Aorta (tissue), 5 donors: ENCODE data around the gene TMPRSS3. TPM values are rescaled to one million over a fixed set of nuclear protein-coding genes. Genes with fewer than 3 reads are reported as not detected.

ENCODE experiments used
- ATAC-seq: fragments of 200-7000 bp; cut with Tn5 transposase; one replicate; pipeline ENCODE4 v1.9.1; 2022; ENCODE audit warnings: moderate library complexity; ENCODE audit not compliant: low FRiP score
- DNase-seq, 2 donors: peaks; one replicate each; pipeline ENCODE4 v3.0.0-alpha.2; 2020
- H3K27ac ChIP-seq, 2 donors: one replicate each; pipeline ENCODE4 v1.5.1; 2013; ENCODE audit warnings: low read length in 2 of 2, mild to moderate bottlenecking in 2 of 2, moderate library complexity in 2 of 2, control low read depth in 1 of 2, inconsistent platforms in 1 of 2, low read depth in 1 of 2
- H3K27me3 ChIP-seq, 2 donors: one replicate each; pipeline ENCODE4 v1.6.1; 2013; ENCODE audit warnings: control low read depth in 1 of 2, low read length in 1 of 2, mild to moderate bottlenecking in 1 of 2, moderate library complexity in 1 of 2; ENCODE audit not compliant: insufficient read depth in 2 of 2, control insufficient read depth in 1 of 2
- H3K36me3 ChIP-seq, 2 donors: one replicate each; pipeline ENCODE4 v1.6.1; 2013; ENCODE audit warnings: control low read depth in 1 of 2, low read length in 1 of 2, mild to moderate bottlenecking in 1 of 2; ENCODE audit not compliant: insufficient read depth in 2 of 2, control insufficient read depth in 1 of 2
- H3K4me1 ChIP-seq, 2 donors: one replicate each; pipeline ENCODE4 v1.6.1; 2013; ENCODE audit warnings: low read length in 2 of 2, control low read depth in 1 of 2, mild to moderate bottlenecking in 1 of 2, moderate library complexity in 1 of 2; ENCODE audit not compliant: insufficient read depth in 2 of 2, control insufficient read depth in 1 of 2
- H3K4me3 ChIP-seq, 2 donors: one replicate each; pipeline ENCODE4 v1.5.1; 2013; ENCODE audit warnings: low read length in 2 of 2, control low read depth in 1 of 2, mild to moderate bottlenecking in 1 of 2
- H3K9me3 ChIP-seq: one replicate; pipeline ENCODE4 v1.6.1; 2013; ENCODE audit warnings: mild to moderate bottlenecking, low read length; ENCODE audit not compliant: control insufficient read depth
- WGBS, 2 donors: extraction: QIAGEN DNeasy Blood & Tissue Kit; methylation state at CpG; one replicate each; pipeline ENCODE4 v1.1.7; 2013; 5-methylcytosine and 5-hydroxymethylcytosine counted together
- intact Hi-C, 2 donors: fragments of 100-400 bp; cut with DNase I; formaldehyde crosslinking; loops; one replicate each; pipeline versions ENCODE4 v1.14.2 to v1.15.0; 2022
- polyA plus RNA-seq, 2 donors: library from polyadenylated mRNA; stranded (reverse); fragments of 200-250 nt; gene quantifications; one replicate each; pipeline ENCODE4 v1.2.3, GENCODE V29; 2013
- total RNA-seq, 2 donors: library from RNA; stranded (reverse); fragmentation: NEBNext Ultra II Directional; extraction: Animal tissue kit (Norgen Biotek cat#: 25700); gene quantifications; one replicate each; pipeline ENCODE4 v1.2.1, GENCODE V29; 2021
- donor health status: healthy with polysubstance abuse.
- donor health status: Bipolar disorder and iron deficiency.
- donor health status: DM: no; HTN: no; CAD: no.
- donor health status: DM: no; HTN: no; CAD: no.
- donor health status: DM: yes; HTN: yes; CAD: no.

TMPRSS3 gene
- total and polyA plus RNA-seq, 4 donors = 0.15 TPM; not detected in 2

DNA sequence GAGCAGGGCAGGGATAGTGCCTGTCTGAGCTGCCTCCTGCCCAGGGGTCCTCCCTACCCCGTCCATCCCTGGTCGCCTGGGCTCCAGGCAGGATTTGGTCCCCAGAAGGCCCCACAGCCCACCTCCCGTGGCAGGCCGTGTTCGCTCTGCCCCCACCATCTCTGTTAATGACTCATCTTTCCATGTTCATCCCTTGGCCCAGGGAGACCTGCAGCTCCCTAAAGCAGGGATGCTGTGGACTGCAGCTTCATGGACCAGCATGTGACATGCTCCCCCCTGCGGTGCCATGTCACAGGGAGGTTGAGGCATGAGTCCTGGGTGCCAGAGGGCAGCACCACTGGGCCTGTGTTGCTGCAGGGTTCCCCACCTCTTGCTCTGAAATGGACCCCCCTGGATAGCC, 34.7 kb upstream of the TMPRSS3 start:
- WGBS, 2 donors = 81 to 85% methylated on average over 6 of the region's 6 CpGs
- Histone ChIP-seq H3K27me3 (no peaks in the 10 kb centered on the region), H3K27ac (no peak overlapping the region), H3K9me3 (peaks cover 9% of the 10 kb centered on the region), H3K4me3 (no peak overlapping the region), H3K4me1 (no peaks in the 10 kb centered on the region), H3K36me3 (no peaks in the 10 kb centered on the region)
- intact Hi-C loops = no loop called here
- no peak for DNase-seq
- no peak for ATAC-seq

DNA sequence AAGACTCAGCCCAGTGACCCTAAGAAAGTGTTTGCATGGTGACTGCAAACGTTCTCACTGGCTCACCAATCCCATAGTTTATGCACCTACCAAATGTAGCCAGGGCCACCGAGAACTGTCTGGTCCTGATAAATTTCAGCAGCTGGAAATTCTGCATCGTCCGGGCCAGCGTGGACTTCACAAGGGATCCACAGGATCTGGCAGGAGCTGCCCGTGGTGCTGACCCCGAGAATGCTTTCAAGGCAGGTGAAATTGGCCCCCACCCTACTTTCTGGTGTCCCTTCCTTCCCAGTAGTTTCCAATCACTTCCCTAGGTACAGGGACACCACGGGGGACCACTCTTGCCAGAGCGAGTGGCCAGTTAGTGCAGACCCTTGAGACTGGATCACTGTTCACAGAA, 34.0 kb upstream of the TMPRSS3 start:
- no peaks in the 10 kb centered on the region for H3K27me3 ChIP-seq
- WGBS, 2 donors = 23 to 28% methylated on average over 9 of the region's 9 CpGs
- ATAC-seq (no peak), DNase-seq (no peak)
- no peaks in the 10 kb centered on the region for H3K4me1 ChIP-seq
- no peaks in the 10 kb centered on the region for H3K36me3 ChIP-seq
- no peak overlapping the region for H3K27ac ChIP-seq
- H3K9me3 ChIP-seq = peaks cover 9% of the 10 kb centered on the region
- intact Hi-C loops = no loop called here
- no peak overlapping the region for H3K4me3 ChIP-seq

DNA sequence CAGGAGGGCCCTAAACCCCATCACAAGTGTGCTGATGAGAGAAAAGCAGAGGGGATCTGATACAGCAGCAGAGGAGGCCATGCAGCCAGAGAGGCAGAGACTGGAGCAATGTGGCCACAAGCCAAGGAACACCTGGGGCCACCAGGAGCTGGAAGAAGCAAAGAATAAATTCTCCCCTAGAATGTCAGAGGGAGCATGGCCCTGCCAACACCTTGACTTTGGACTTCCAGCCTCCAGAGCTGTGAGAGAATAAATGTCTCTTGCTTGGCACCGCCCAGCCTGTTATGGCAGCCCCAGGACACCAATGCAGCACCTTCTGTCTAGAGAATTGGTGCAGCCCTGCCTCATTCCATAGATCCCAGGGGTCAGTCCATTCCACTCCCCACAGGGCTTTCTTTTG, 33.2 kb upstream of the TMPRSS3 start:
- intact Hi-C loops = no loop called here
- no peak for ATAC-seq
- DNase-seq = no peak
- Histone ChIP-seq H3K4me1 (no peaks in the 10 kb centered on the region), H3K27ac (no peak overlapping the region), H3K27me3 (no peaks in the 10 kb centered on the region), H3K4me3 (no peak overlapping the region), H3K36me3 (no peaks in the 10 kb centered on the region), H3K9me3 (peaks cover 9% of the 10 kb centered on the region)
- WGBS, 2 donors = 96 to 100% methylated on average over 1 of the region's 1 CpG

DNA sequence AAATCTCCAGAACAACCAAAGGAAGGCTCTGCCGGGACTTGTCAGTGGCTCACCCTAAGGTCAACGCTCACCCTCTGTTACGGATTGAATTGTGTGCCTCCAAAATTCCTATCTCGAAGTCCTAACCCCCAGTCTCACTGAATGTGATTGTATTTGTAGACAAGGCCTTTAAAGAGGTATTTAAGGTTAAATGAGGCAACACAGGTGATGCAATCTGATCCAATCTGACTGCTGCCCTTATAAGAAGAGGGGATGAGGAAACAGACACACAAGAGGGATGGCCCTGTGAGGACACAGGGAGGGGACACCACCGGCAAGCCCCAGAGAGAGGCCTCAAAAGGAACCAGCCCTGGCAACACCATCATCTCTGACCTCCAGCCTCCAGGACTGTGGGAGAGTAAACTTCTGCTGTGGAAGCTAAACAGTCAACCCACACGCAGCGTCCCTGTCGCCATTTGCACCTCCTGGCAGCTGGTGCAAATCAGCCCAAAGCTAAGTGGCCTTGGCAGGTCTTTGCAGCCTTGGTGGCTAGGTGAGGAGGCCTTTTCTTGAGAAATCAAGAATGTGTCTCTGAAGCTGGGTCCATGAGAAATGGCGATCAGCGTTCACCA, 32.1 kb upstream of the TMPRSS3 start:
- intact Hi-C loops = no loop called here
- 71 to 75% methylated on average over 10 of the region's 10 CpGs for WGBS, 2 donors

DNA sequence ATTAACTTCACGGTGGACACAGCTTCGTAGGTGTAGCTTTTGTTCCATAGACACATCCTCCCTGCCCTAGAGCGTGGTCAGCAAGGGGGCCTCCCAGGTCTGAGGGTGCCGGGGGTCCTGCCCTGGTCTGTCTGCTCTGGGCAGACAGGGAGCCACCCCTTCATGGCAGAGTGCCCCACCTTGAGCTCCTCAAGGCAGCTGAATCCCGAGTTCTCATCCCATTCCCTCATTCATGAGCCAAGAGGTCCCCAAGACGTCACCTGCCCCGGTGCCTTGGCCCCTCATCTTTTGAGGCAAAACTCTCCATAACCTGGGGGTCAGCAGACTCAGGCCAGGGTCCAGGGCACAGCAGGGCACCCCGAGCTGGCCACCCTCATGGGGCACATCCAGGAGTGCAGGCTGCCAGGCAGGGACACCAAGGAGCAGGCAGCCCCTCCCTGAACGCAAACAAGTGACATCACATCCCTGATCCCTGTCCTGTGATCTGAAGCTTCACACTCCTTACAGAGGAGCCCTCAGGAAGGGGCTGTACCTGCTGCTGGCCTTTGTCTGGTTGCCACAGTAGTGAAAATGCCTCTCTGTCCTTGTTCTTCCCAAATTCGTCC, 31.1 kb upstream of the TMPRSS3 start:
- no peaks in the 10 kb centered on the region for H3K4me1 ChIP-seq
- H3K27me3 ChIP-seq = no peaks in the 10 kb centered on the region
- no peaks in the 10 kb centered on the region for H3K36me3 ChIP-seq
- intact Hi-C loops = no loop called here
- H3K4me3 ChIP-seq = no peak overlapping the region
- DNase-seq (no peak), ATAC-seq (no peak)
- H3K9me3 ChIP-seq = peaks cover 3% of the 10 kb centered on the region
- H3K27ac ChIP-seq = no peak overlapping the region
- 80 to 81% methylated on average over 10 of the region's 10 CpGs for WGBS, 2 donors

More for the DNA sequence above, 32.1 kb upstream of the TMPRSS3 start:
- H3K36me3 ChIP-seq = no peaks in the 10 kb centered on the region
- H3K27me3 ChIP-seq = no peaks in the 10 kb centered on the region
- no peak overlapping the region for H3K4me3 ChIP-seq
- H3K27ac ChIP-seq = no peak overlapping the region
- H3K4me1 ChIP-seq = no peaks in the 10 kb centered on the region
- peaks cover 4% of the 10 kb centered on the region for H3K9me3 ChIP-seq
- ATAC-seq (no peak), DNase-seq (no peak)

DNA sequence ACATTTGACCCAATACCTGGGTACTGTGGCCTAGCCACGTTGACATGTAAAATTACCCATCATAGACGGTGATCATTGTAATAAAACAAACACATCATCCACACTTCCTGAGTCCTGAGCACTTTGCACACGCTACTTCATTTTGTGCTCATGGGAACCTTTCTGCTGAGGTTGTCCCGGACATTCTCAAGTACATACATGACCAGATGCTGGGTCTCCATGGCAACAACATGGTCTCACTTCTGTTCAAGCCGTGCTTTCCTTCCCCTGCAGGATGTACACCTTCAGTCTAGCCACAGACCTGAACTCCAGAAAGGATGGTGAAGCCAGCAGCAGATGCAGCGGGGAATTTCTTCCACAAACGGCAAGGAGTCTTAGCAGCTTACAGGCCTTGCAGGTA, 30.6 kb upstream of the TMPRSS3 start:
- ATAC-seq = no peak

DNA sequence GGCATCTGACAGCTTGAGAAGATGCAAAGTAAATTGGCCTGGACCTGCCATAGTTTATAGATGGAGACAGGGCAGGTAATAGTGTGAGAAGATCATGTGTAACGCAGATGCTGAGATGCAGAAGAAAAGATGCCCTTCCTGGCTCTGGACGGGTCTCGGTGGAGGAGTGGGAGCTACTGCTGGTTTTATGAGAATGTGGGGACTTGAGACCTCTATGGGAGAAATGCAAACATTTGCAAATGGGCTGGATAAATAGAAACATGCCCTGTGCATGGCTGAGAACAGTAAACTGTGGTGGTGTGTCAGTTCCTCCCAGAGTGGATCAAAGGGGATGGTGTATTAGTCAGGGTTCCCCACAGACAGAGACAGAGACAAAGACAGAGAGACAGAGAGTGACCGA, 29.7 kb upstream of the TMPRSS3 start:
- Histone ChIP-seq H3K36me3 (no peaks in the 10 kb centered on the region), H3K9me3 (peaks cover 4% of the 10 kb centered on the region), H3K4me1 (no peaks in the 10 kb centered on the region), H3K4me3 (no peak overlapping the region), H3K27me3 (no peaks in the 10 kb centered on the region), H3K27ac (no peak overlapping the region)
- 69 to 71% methylated on average over 4 of the region's 4 CpGs for WGBS, 2 donors
- ATAC-seq (no peak), DNase-seq (no peak)
- intact Hi-C loops = no loop called here

More for the DNA sequence above, 30.6 kb upstream of the TMPRSS3 start:
- WGBS, 2 donors = 69 to 73% methylated on average over 7 of the region's 7 CpGs
- H3K4me1 ChIP-seq = no peaks in the 10 kb centered on the region
- H3K36me3 ChIP-seq = no peaks in the 10 kb centered on the region
- no peak overlapping the region for H3K27ac ChIP-seq
- H3K4me3 ChIP-seq = no peak overlapping the region
- intact Hi-C loops = no loop called here
- H3K27me3 ChIP-seq = no peaks in the 10 kb centered on the region
- H3K9me3 ChIP-seq = peaks cover 1% of the 10 kb centered on the region
- DNase-seq = no peak

DNA sequence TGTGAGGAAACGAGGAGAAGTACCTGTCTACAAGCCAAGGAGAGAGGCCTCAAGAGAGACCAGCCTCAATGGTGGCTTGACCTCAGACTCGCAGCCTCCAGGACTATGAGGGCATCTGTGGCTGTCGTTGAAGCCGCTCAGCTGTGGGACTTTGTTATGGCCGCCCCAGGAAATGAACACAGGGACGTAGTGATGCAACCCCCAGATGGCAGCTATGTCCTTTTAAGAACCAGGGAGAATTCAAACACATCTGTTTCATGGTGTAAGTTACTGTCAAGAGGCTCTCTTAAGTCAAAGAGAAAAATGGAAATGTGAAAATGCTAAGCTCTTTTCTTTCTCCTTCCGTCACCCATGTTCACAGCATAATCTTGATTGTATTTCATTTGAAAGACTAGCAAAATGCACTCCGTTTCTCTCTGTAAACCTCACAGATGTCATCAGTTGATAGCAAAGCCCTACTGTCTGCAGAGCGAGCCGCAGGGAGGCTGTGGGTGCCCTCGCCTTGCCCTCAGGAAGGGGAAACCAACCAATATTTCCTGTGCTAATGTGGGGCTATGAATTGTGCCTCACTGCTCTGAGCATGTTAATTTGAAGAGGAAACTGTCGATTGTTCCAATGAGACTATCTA, 29.2 kb upstream of the TMPRSS3 start:
- Histone ChIP-seq H3K27me3 (no peaks in the 10 kb centered on the region), H3K9me3 (peaks cover 4% of the 10 kb centered on the region), H3K27ac (no peak overlapping the region), H3K4me1 (no peaks in the 10 kb centered on the region), H3K4me3 (no peak overlapping the region), H3K36me3 (no peaks in the 10 kb centered on the region)
- intact Hi-C loops = no loop called here
- 62 to 67% methylated on average over 12 of the region's 12 CpGs for WGBS, 2 donors
- DNase-seq (no peak), ATAC-seq (no peak)

DNA sequence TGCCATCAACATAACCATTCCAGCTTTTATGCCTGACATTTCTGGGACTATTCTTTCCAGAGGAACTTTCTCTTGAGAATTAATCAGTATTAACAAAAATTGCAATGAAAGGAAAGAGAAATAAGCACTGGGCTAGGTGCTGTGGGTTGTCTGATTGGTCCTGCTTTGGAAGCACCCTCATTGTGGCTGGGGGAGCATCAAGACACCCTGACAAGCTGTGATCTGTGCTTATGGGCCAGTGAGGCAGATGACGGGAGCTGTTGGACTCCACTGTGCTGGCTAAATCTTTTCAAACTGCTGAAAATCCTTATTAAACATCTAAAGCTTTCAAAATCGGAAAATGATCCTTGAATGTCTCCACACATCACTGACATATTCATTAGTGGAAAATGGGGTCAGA, 27.8 kb upstream of the TMPRSS3 start:
- H3K4me1 ChIP-seq = no peaks in the 10 kb centered on the region
- no peaks in the 10 kb centered on the region for H3K36me3 ChIP-seq
- H3K27ac ChIP-seq = no peak overlapping the region
- ATAC-seq = no peak
- intact Hi-C loops = no loop called here
- DNase-seq = no peak
- H3K27me3 ChIP-seq = no peaks in the 10 kb centered on the region
- peaks cover 3% of the 10 kb centered on the region for H3K9me3 ChIP-seq
- WGBS, 2 donors = 68 to 78% methylated on average over 2 of the region's 2 CpGs
- H3K4me3 ChIP-seq = no peak overlapping the region
